Measurements from ENCODE around the gene ENO2.

The ENO2 gene

GRCh38 chr12:6914947-6915788 is 788 bp downstream of the ENO2 start:
- no peak for DNase-seq

GRCh38 chr12:6915789-6916285 is 1.5 kb downstream of the ENO2 start:
- no peak for DNase-seq

GRCh38 chr12:6916426-6917200 is 2.2 kb downstream of the ENO2 start:
- no peak for DNase-seq

GRCh38 chr12:6917491-6918231 is 3.3 kb downstream of the ENO2 start:
- no peak for DNase-seq

- DNase-seq: no peak
These were observed 5.2 kb downstream of the ENO2 start for GRCh38 chr12:6919588-6919987.

- no peak for DNase-seq
These were observed 7.2 kb downstream of the ENO2 start for GRCh38 chr12:6921539-6921938.

- no peak for DNase-seq
These were observed 7.9 kb downstream of the ENO2 start for GRCh38 chr12:6921996-6922946.

GRCh38 chr12:6923003-6923732 is 8.8 kb downstream of the ENO2 start:
- no peak for DNase-seq

GRCh38 chr12:6923851-6924250 is 9.5 kb downstream of the ENO2 start:
- DNase-seq: no peak

GRCh38 chr12:6925239-6925539 is 10.8 kb downstream of the ENO2 start:
- DNase-seq: no peak

GRCh38 chr12:6925540-6926279 is 11.3 kb downstream of the ENO2 start:
- DNase-seq: no peak

GRCh38 chr12:6927379-6928021 is 13.1 kb downstream of the ENO2 start, which contains the start of gene ATN1:
Gene ATN1 (plus strand): TSS chr12:6927959. CDS start chr12:6934002, 6,043 bp downstream.
- peak; percentile 35 for DNase-seq

GRCh38 chr12:6928022-6928702 is 13.8 kb downstream of the ENO2 start:
- DNase-seq: no peak

- no peak for DNase-seq
These were observed 14.5 kb downstream of the ENO2 start for GRCh38 chr12:6928703-6929407.

- no peak for DNase-seq
These were observed 15.4 kb downstream of the ENO2 start for GRCh38 chr12:6929466-6930452.

- DNase-seq: no peak
These were observed 18.4 kb downstream of the ENO2 start for GRCh38 chr12:6932766-6933165.

- DNase-seq: no peak
These were observed 19.7 kb downstream of the ENO2 start for GRCh38 chr12:6934110-6934509.

All from activated CD4-positive, alpha-beta T cell treated with anti-CD3 and anti-CD28 coated beads, Interleukin-2, amount 50 U/mL, for 16 hours (primary cell).